ENCODE data around the gene DLEU7. TPM values are rescaled to one million over a fixed set of nuclear protein-coding genes. Genes with fewer than 3 reads are reported as not detected.

Gene DLEU7
- total RNA-seq, 2 experiments from 2014 or later, result not detected

- POLR2A ChIA-PET, result no interaction called here
- H3K4me3 Mint-ChIP-seq, result no peak overlapping the region
- H3K4me1 Mint-ChIP-seq (ENCODE audit: low read depth), result no peaks in the 10 kb centered on the region
- CTCF ChIA-PET, result no interaction called here
- H3K27me3 Mint-ChIP-seq, result peaks cover 9% of the 10 kb centered on the region
- no peak overlapping the region for H3K27ac Mint-ChIP-seq
- DNase-seq, result no peak
- H3K9me3 Mint-ChIP-seq, result no peaks in the 10 kb centered on the region
- H3K36me3 Mint-ChIP-seq, result no peaks in the 10 kb centered on the region
- intact Hi-C loops (cut with micrococcal nuclease), result no loop called here
Measured at GRCh38 chr13:50840284-50840683, 3.2 kb downstream of the DLEU7 start.

GRCh38 chr13:50839828-50840227 is 3.7 kb downstream of the DLEU7 start:
- POLR2A ChIA-PET, result no interaction called here
- no peaks in the 10 kb centered on the region for H3K36me3 Mint-ChIP-seq
- no peaks in the 10 kb centered on the region for H3K4me1 Mint-ChIP-seq (ENCODE audit: low read depth)
- CTCF ChIA-PET, result no interaction called here
- intact Hi-C loops (cut with micrococcal nuclease), result no loop called here
- no peaks in the 10 kb centered on the region for H3K9me3 Mint-ChIP-seq
- H3K27ac Mint-ChIP-seq, result no peak overlapping the region
- H3K27me3 Mint-ChIP-seq, result peaks cover 9% of the 10 kb centered on the region
- no peak for DNase-seq
- H3K4me3 Mint-ChIP-seq, result no peak overlapping the region

DNA sequence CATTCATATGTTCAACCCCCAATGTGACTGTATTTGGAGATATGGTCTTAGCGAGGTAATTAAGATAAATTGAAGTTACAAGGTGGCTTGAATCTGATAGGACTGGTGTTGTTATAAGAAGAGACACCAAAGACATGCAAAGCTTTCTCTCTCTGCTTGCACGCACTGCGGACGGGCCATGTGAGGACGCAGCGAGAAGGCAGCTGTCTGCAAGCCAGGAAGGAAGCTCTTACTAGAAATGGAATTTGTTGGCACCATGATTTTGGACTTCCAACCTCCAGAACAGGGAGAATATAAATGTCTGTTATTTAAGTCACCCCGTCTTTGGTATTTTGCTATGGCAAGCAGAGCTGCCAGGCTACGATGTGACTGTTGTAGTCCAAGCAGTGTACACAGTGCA is 4.8 kb downstream of the DLEU7 start:
- CTCF ChIA-PET, result interaction anchor here (0.7 kb wide), 1 partner anchor 38 kb away, joined by 3 read pairs; no protein-coding TSS in a partner anchor
- Mint-ChIP-seq H3K27me3 (peaks cover 6% of the 10 kb centered on the region), H3K4me3 (no peak overlapping the region), H3K36me3 (peaks cover 3% of the 10 kb centered on the region), H3K9me3 (peaks cover 9% of the 10 kb centered on the region), H3K27ac (no peak overlapping the region), H3K4me1 (ENCODE audit: low read depth) (no peaks in the 10 kb centered on the region)
- intact Hi-C loops (cut with micrococcal nuclease), result no loop called here
- no peak for DNase-seq
- POLR2A ChIA-PET, result no interaction called here

- CTCF ChIA-PET, result interaction anchor here (0.7 kb wide), 1 partner anchor 37 kb away, joined by 3 read pairs; no protein-coding TSS in a partner anchor
- Mint-ChIP-seq H3K36me3 (peaks cover 3% of the 10 kb centered on the region), H3K27me3 (peaks cover 6% of the 10 kb centered on the region), H3K4me1 (ENCODE audit: low read depth) (no peaks in the 10 kb centered on the region), H3K4me3 (no peak overlapping the region), H3K9me3 (peaks cover 12% of the 10 kb centered on the region), H3K27ac (no peak overlapping the region)
- intact Hi-C loops (cut with micrococcal nuclease), result no loop called here
- POLR2A ChIA-PET, result no interaction called here
- DNase-seq, result no peak
Measured at GRCh38 chr13:50838031-50838430, 5.5 kb downstream of the DLEU7 start.

DNA sequence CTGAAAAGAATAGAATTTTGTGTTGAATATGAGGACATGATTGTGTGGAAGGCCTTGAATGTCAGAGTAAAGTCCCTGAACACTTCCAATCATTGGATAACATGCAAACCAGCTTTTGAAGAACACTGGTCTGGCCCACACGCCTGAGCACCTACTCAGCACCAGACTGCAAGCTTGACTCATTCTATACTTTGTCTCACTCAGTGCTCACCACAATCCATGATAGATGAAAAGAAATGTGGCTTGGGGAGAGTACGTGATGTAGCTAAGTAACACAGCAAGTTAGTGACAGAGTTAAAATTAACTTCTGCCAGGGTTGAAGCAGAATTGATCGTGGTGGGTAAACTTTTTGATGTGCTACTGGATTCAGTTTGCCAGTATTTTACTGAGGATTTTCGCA is 12.0 kb downstream of the DLEU7 start:
- CTCF ChIA-PET, result no interaction called here
- H3K9me3 Mint-ChIP-seq, result peaks cover 22% of the 10 kb centered on the region
- H3K4me3 Mint-ChIP-seq, result no peak overlapping the region
- intact Hi-C loops (cut with micrococcal nuclease), result no loop called here
- peaks cover 11% of the 10 kb centered on the region for H3K36me3 Mint-ChIP-seq
- DNase-seq, result no peak
- H3K27ac Mint-ChIP-seq, result no peak overlapping the region
- peaks cover 1% of the 10 kb centered on the region for H3K27me3 Mint-ChIP-seq
- POLR2A ChIA-PET, result no interaction called here
- H3K4me1 Mint-ChIP-seq (ENCODE audit: low read depth), result no peaks in the 10 kb centered on the region

GRCh38 chr13:50829896-50830295 is 13.6 kb downstream of the DLEU7 start:
- peaks cover 22% of the 10 kb centered on the region for H3K9me3 Mint-ChIP-seq
- no peak overlapping the region for H3K4me3 Mint-ChIP-seq
- no peak for DNase-seq
- ChIA-PET CTCF (no interaction called here), POLR2A (no interaction called here)
- H3K27ac Mint-ChIP-seq, result no peak overlapping the region
- peaks cover 11% of the 10 kb centered on the region for H3K36me3 Mint-ChIP-seq
- peaks cover 1% of the 10 kb centered on the region for H3K27me3 Mint-ChIP-seq
- no peaks in the 10 kb centered on the region for H3K4me1 Mint-ChIP-seq (ENCODE audit: low read depth)
- intact Hi-C loops (cut with micrococcal nuclease), result no loop called here

- Mint-ChIP-seq H3K4me1 (ENCODE audit: low read depth) (no peaks in the 10 kb centered on the region), H3K36me3 (peaks cover 11% of the 10 kb centered on the region), H3K27ac (no peak overlapping the region), H3K27me3 (peaks cover 1% of the 10 kb centered on the region), H3K9me3 (peaks cover 17% of the 10 kb centered on the region), H3K4me3 (no peak overlapping the region)
- CTCF ChIA-PET, result no interaction called here
- intact Hi-C loops (cut with micrococcal nuclease), result no loop called here
- POLR2A ChIA-PET, result no interaction called here
- no peak for DNase-seq
Measured at GRCh38 chr13:50829226-50829625, 14.3 kb downstream of the DLEU7 start.

- H3K9me3 Mint-ChIP-seq, result no peaks in the 10 kb centered on the region
- ChIA-PET POLR2A (no interaction called here), CTCF (no interaction called here)
- no peak for DNase-seq
- H3K4me3 Mint-ChIP-seq, result no peak overlapping the region
- H3K27me3 Mint-ChIP-seq, result no peaks in the 10 kb centered on the region
- H3K36me3 Mint-ChIP-seq, result no peaks in the 10 kb centered on the region
- no peaks in the 10 kb centered on the region for H3K4me1 Mint-ChIP-seq (ENCODE audit: low read depth)
- intact Hi-C loops (cut with micrococcal nuclease), result no loop called here
- H3K27ac Mint-ChIP-seq, result no peak overlapping the region
Measured at GRCh38 chr13:50826035-50826434, 17.5 kb downstream of the DLEU7 start.

DNA sequence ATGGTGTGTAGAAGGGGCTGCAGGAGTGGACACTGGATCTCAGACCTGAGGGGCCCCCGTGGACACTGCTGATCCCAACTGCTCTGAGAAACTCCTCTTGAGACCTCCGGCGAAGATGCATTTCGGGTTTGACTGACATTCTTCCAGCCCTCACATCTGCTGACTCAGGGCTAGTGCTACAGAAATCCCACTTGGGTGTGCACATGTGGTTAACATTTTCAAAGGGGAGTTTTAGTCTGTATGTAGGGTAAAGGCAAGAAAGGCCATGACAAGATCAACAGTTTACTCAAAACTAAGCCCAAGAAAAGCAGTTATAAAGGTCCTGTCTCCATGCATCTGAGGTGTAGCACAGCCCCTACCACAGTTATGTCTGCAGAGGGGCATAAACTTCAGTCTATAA is 31.2 kb downstream of the DLEU7 start:
- H3K4me1 Mint-ChIP-seq (ENCODE audit: low read depth), result no peaks in the 10 kb centered on the region
- intact Hi-C loops (cut with micrococcal nuclease), result no loop called here
- ChIA-PET CTCF (interaction anchor here (1.9 to 3.6 kb wide), 3 partner anchors 11 to 257 kb away, joined by 5 to 10 read pairs (median 5); no protein-coding TSS in a partner anchor), POLR2A (no interaction called here)
- DNase-seq, result no peak
- no peak overlapping the region for H3K27ac Mint-ChIP-seq
- no peaks in the 10 kb centered on the region for H3K9me3 Mint-ChIP-seq
- H3K4me3 Mint-ChIP-seq, result no peak overlapping the region
- H3K36me3 Mint-ChIP-seq, result no peaks in the 10 kb centered on the region
- H3K27me3 Mint-ChIP-seq, result peaks cover 1% of the 10 kb centered on the region

DNA sequence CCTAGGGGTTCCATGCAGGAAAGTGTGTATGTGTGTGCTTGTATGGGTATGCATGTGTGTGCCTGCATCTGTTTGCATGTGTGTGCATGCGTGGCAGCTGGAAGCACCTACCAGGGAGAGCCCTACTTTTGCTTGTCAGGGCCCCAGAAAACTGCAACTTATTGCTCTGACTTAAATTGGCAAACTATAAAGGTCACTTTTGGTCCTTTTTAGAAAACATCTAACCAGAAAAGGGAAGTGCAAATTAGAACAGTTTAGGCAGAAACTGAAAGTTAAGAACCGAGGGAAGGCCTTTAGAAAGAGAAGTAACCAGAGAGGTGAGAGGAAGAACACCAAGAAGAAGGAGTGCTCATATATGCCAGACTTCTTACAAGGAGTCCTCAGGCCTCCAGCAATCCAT is 32.5 kb downstream of the DLEU7 start:
- Mint-ChIP-seq H3K9me3 (peaks cover 1% of the 10 kb centered on the region), H3K36me3 (no peaks in the 10 kb centered on the region), H3K4me3 (no peak overlapping the region), H3K27me3 (peaks cover 2% of the 10 kb centered on the region), H3K4me1 (ENCODE audit: low read depth) (no peaks in the 10 kb centered on the region), H3K27ac (no peak overlapping the region)
- ChIA-PET POLR2A (no interaction called here), CTCF (interaction anchor here (1.0 to 3.6 kb wide), 2 partner anchors 9 to 101 kb away, joined by 4 to 10 read pairs; no protein-coding TSS in a partner anchor)
- intact Hi-C loops (cut with micrococcal nuclease), result no loop called here
- no peak for DNase-seq

DNA sequence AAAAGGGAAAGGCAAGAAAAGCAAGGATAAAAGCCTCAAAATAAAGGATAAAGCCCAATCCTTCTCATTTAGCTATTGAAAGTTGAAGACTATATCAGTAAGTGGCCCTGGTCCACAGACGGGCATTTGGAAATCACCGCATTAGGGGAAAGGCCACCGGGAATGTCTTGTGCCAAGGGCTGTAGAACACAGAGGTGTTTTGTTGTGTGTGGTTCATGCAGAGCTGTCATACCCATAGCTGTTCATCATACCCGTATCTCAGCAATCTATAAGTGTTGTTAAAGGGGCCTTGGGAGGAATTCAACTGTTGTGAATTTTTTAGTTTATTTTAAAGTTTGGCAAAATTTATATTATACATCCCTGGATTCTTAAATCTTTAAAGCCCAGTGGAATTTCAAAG is 33.0 kb downstream of the DLEU7 start:
- ChIA-PET CTCF (interaction anchor here (1.0 to 3.6 kb wide), 2 partner anchors 8 to 101 kb away, joined by 4 to 10 read pairs; no protein-coding TSS in a partner anchor), POLR2A (no interaction called here)
- no peak for DNase-seq
- H3K4me1 Mint-ChIP-seq (ENCODE audit: low read depth), result no peaks in the 10 kb centered on the region
- no peaks in the 10 kb centered on the region for H3K36me3 Mint-ChIP-seq
- intact Hi-C loops (cut with micrococcal nuclease), result no loop called here
- peaks cover 2% of the 10 kb centered on the region for H3K27me3 Mint-ChIP-seq
- peaks cover 6% of the 10 kb centered on the region for H3K9me3 Mint-ChIP-seq
- H3K4me3 Mint-ChIP-seq, result no peak overlapping the region
- H3K27ac Mint-ChIP-seq, result no peak overlapping the region

- POLR2A ChIA-PET, result no interaction called here
- Mint-ChIP-seq H3K4me1 (ENCODE audit: low read depth) (no peaks in the 10 kb centered on the region), H3K27me3 (peaks cover 2% of the 10 kb centered on the region), H3K4me3 (no peak overlapping the region), H3K36me3 (no peaks in the 10 kb centered on the region), H3K9me3 (peaks cover 10% of the 10 kb centered on the region), H3K27ac (no peak overlapping the region)
- no peak for DNase-seq
- CTCF ChIA-PET, result interaction anchor here (1.1 to 1.7 kb wide), 3 partner anchors 9 to 833 kb away, joined by 3 to 4 read pairs (median 4); no protein-coding TSS in a partner anchor
- intact Hi-C loops (cut with micrococcal nuclease), result loop anchor here (10.0 kb wide), 1 partner anchor 255 kb away; no protein-coding TSS in a partner anchor
Measured at GRCh38 chr13:50809133-50810090, 34.1 kb downstream of the DLEU7 start.
